ENCODE measurements around the gene METTL26. TPM values are rescaled to one million over a fixed set of nuclear protein-coding genes. Genes with fewer than 3 reads are reported as not detected.

METTL26 gene
- total and polyA plus RNA-seq, 9 of the 15 experiments (the other 6 are each of a cell fraction or from before 2014, with no cell fraction given), result 7.3 to 262 (median 80.9) TPM

DNA sequence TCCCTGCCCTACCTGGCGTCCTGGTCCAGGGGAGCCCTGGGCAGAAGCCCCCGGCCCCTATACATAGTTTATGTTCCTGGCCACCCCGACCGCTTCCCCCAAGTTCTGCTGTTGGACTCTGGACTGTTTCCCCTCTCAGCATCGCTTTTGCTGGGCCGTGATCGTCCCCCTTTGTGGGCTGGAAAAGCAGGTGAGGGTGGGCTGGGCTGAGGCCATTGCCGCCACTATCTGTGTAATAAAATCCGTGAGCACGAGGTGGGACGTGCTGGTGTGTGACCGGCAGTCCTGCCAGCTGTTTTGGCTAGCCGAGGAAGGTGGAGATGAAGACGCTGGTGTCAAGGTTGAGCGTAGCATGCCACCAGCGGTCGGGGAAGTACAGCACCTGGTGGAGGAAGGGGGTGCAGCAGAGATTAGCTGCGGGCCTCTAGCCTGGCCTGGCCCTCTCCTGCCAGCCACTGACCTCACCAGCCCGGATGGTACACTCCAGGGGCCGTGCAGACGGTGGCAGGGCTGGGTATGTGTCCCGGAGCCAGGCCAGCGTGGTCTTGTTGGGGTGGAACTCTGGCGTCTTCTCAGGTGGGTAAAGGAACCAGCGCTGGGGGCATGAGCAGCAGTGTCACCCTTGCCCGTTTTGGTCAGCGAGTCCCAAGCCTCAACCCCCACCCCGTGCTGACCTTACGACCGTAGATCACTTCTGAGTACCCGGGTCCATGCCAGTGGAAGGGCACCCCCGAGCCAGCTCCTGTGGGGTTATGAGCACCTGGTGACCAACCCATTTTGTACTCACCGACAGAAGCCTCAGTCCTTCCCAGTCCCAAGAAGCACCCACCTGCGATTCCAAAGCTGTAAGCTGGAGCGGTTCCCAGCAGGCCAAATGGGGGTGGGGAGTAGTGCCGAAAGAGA lies 46.6 kb upstream of the METTL26 start:
- intact Hi-C loops (cut with micrococcal nuclease), result loop anchor here (5.0 kb wide), 1 partner anchor 285 kb away; the partner anchor contains the start of gene NME4
- peaks cover 41% of the 10 kb centered on the region for H3K79me2 ChIP-seq (ENCODE audit: control insufficient read depth, insufficient read depth, low read length)
- ATAC-seq (no peak), FAIRE-seq (peak; percentile 23), DNase-seq (ENCODE audit: extremely low read depth in 1 of 4, low spot score in 3 of 4) (no peak)
- peaks cover 21% of the 10 kb centered on the region for H4K20me1 ChIP-seq (replicated peaks; ENCODE audit: control insufficient read depth, insufficient read depth, low read length)
- TSS peak; percentile 62 for BruUV-seq (replicated peaks)
- WGBS (ENCODE audit: insufficient coverage, low coverage, missing lambda C conversion rate), result 67% methylated on average over 35 of the region's 36 CpGs
- no peak overlapping the region for H2AFZ ChIP-seq (ENCODE audit: low read depth, low read length)
- POLR2A ChIA-PET, result interaction anchor here (1.1 to 1.4 kb wide), 2 partner anchors 10 to 156 kb away, joined by 3 to 4 read pairs; partner anchors contain the start of gene CAPN15
- H3K4me2 ChIP-seq (ENCODE audit: insufficient read depth, low read length), result peak overlapping the region; percentile 75
- CTCF ChIA-PET (ENCODE audit: low intra/inter-chr PET ratio), result interaction anchor here (0.6 kb wide), 1 partner anchor 14 kb away, joined by 3 read pairs; no protein-coding TSS in a partner anchor
- peaks cover 11% of the 10 kb centered on the region for H3K9me1 ChIP-seq (ENCODE audit: control insufficient read depth, insufficient read depth, low read length)
- TF ChIP-seq RBFOX2 (IDR thresholded peaks at IDR 0.05; ENCODE audit: low read depth, low read length) (peak; percentile 13), POLR2A (conservative IDR thresholded peaks at IDR 0.05) (peak; percentile 38; the same call in 1 of the 2 replicates), CBX1 (IDR thresholded peaks at IDR 0.05; ENCODE audit: low read depth) (peak; percentile 53; the same call in 1 of the 2 replicates), ZNF143 (CRISPR knock-in tag; IDR thresholded peaks at IDR 0.05) (no peak), SUPT5H (IDR thresholded peaks at IDR 0.05) (peak; percentile 12; the same call in 1 of the 2 replicates), DNMT1 (IDR thresholded peaks at IDR 0.05) (no peak), MIER1 (IDR thresholded peaks at IDR 0.05; ENCODE audit: low read depth) (no peak), PCBP1 (IDR thresholded peaks at IDR 0.05; ENCODE audit: low read depth, low read length, poor library complexity, severe bottlenecking) (peak; percentile 50), POLR2G (IDR thresholded peaks at IDR 0.05; ENCODE audit: low read depth, low read length) (peak; percentile 64), KDM5B (IDR thresholded peaks at IDR 0.05; ENCODE audit: insufficient replicate concordance, low read depth, low read length) (peak; percentile 11), TFAP4 (CRISPR knock-in tag; IDR thresholded peaks at IDR 0.05; ENCODE audit: borderline replicate concordance) (peak; percentile 38; the same call in 1 of the 2 replicates)
- TF ChIP-seq, protein P1, sequence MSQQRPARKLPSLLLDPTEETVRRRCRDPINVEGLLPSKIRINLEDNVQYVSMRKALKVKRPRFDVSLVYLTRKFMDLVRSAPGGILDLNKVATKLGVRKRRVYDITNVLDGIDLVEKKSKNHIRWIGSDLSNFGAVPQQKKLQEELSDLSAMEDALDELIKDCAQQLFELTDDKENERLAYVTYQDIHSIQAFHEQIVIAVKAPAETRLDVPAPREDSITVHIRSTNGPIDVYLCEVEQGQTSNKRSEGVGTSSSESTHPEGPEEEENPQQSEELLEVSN (IDR thresholded peaks at IDR 0.05; ENCODE audit: borderline replicate concordance in 1 of 2, extremely low read depth in 1 of 2, insufficient read depth in 1 of 2, insufficient read length in 1 of 2, low read depth in 1 of 2, low read length in 1 of 2, poor library complexity in 1 of 2, severe bottlenecking in 1 of 2), result peak in 1 of 2 experiments; percentile 6
- TF ChIP-seq, protein P2, sequence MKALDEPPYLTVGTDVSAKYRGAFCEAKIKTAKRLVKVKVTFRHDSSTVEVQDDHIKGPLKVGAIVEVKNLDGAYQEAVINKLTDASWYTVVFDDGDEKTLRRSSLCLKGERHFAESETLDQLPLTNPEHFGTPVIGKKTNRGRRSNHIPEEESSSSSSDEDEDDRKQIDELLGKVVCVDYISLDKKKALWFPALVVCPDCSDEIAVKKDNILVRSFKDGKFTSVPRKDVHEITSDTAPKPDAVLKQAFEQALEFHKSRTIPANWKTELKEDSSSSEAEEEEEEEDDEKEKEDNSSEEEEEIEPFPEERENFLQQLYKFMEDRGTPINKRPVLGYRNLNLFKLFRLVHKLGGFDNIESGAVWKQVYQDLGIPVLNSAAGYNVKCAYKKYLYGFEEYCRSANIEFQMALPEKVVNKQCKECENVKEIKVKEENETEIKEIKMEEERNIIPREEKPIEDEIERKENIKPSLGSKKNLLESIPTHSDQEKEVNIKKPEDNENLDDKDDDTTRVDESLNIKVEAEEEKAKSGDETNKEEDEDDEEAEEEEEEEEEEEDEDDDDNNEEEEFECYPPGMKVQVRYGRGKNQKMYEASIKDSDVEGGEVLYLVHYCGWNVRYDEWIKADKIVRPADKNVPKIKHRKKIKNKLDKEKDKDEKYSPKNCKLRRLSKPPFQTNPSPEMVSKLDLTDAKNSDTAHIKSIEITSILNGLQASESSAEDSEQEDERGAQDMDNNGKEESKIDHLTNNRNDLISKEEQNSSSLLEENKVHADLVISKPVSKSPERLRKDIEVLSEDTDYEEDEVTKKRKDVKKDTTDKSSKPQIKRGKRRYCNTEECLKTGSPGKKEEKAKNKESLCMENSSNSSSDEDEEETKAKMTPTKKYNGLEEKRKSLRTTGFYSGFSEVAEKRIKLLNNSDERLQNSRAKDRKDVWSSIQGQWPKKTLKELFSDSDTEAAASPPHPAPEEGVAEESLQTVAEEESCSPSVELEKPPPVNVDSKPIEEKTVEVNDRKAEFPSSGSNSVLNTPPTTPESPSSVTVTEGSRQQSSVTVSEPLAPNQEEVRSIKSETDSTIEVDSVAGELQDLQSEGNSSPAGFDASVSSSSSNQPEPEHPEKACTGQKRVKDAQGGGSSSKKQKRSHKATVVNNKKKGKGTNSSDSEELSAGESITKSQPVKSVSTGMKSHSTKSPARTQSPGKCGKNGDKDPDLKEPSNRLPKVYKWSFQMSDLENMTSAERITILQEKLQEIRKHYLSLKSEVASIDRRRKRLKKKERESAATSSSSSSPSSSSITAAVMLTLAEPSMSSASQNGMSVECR (CRISPR knock-in tag; IDR thresholded peaks at IDR 0.05), result 0 out of 2 replicates have a peak, but pooled peaks have one; percentile 22
- peak overlapping the region; percentile 98 for H3K4me3 ChIP-seq
- H3K27ac ChIP-seq (ENCODE audit: extremely low read depth, low read depth, low read length), result peak overlapping the region; percentile 88
- H3K36me3 ChIP-seq (ENCODE audit: control insufficient read depth, insufficient read depth, low read length), result peaks cover 58% of the 10 kb centered on the region
- no peaks in the 10 kb centered on the region for H3K9me3 ChIP-seq (replicated peaks; ENCODE audit: control insufficient read depth, insufficient read depth, low read depth, low read length)
- peaks cover 33 to 98% of the 10 kb centered on the region in 2 experiments for H3K4me1 ChIP-seq (replicated peaks in 1 of 2; ENCODE audit: control insufficient read depth in 2 of 2, insufficient read depth in 2 of 2, low read length in 2 of 2)
- in situ Hi-C loops (cut with MboI), result no loop called here
- no peaks in the 10 kb centered on the region for H3K27me3 ChIP-seq (ENCODE audit: control insufficient read depth in 2 of 2, insufficient read depth in 2 of 2, low read length in 2 of 2)
- peak overlapping the region; percentile 83 to 98; a peak in 3 of 4 replicates for H3K9ac ChIP-seq (ENCODE audit: insufficient read depth in 1 of 2, low read depth in 2 of 2, low read length in 2 of 2)
